Measurements from ENCODE around the gene EDA.

EDA gene

DNA sequence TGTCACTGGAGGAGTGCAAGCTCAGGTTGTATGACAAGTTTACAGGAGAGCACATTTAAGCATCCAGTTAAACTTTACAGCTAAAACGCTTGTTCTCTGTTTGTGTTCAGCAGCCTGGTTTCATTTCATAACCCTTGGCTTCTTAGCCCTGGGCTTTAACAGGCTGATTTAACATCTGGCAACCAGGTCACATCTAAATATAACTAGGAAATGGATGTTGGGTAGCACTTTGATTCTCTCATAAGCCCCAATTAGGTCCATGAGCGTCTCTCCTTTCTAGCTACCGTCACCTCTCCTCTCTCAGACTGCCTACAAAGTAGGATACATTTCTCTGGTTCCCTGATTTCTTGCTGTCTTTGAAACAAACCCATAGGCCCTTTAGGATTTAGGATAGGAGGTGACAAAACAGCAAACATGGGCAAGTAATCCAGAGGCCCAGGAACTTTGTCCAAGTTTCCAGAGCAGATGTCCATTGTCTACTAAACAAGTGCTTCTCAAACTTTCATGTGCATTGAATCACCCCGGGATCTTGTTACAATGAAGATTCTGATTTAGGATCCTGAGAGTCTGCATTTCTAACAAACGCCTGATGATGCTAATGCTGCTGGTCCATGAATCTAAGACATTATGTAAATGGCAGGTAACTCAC lies 468.8 kb downstream of the EDA start:
- no peak for DNase-seq

DNA sequence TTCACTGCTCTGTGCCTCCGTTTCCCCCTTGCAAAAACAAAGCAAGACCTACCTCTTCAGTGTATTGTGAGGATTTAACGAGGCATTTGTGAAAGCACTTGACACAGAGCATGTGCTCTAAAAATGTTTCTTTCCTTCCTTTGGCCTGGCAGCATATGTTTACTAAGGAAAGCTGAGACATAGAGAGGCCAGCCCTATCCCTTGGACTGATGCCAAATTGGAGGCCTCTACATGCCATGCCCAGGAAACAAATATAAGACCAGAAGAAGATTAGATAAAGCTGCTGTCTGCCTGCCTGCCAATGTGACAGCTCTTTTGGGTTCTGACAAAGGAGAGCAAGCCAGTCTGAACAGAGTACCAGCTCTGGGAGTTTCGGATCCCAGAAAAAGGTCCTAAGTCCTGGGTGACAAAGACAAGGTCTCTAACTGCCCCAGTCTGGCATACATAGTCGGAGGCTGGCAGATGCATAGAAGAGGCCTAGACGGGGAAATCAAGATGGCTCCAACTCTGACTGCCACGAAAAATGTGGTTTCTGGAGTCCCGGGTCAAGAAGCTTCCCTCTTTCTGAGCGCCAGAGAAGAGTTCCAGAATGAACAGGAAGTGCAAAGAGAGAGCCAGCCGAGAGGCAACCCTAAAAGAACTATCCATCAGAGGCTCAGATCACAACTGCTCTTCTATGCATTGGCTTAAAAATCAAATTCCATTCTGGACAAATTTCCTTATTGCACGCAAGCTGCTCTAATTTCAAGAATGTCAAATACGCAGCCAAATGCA lies 472.1 kb downstream of the EDA start:
- peak; percentile 58 for DNase-seq

DNA sequence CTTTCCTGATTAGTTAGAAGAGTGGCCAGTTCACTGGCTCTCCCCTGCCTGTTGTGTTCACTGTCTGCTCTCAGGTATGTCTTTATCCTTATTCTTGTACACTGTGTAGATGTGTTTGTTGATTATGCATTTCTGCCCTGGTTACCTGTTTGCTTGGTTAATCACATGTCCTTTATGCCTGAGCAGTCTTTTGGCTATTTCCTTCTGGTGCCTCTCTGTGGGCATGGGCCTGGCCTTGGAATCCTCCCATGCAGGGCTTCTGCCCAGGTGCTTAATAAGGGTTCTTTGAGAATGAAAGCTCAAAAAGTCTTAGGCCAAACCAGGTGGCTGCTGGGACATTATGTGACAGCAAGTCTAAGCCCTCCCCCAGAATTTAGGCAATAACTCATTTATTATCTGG lies 472.8 kb downstream of the EDA start:
- no peak for DNase-seq

Data from NCI-H510A treated with DMSO at 0.1 percent for 48 hours (cell line).